Measurements from ENCODE around the gene MRPS18B.
A peak's percentile ranks its signal among the peaks of the same experiment; 100 is the strongest.

MRPS18B gene

GRCh38 chr6:30672445-30673253 is 55.0 kb downstream of the MRPS18B start, which contains the start of gene DHX16:
Gene DHX16 (minus strand): TSS chr6:30673006. CDS start chr6:30672841, 165 bp downstream.
- peak within 1 kb of the TSS; percentile 97 for H3K4me3 ChIP-seq (ENCODE audit: low read depth, low read length)
- ChIA-PET POLR2A (interaction anchor here (0.6 to 1.8 kb wide), 11 partner anchors 8 to 72 kb away, joined by 3 to 6 read pairs (median 4); partner anchors contain the start of genes IER3, MDC1, MRPS18B and PPP1R10), CTCF (interaction anchor here (0.6 to 17.5 kb wide), 29 partner anchors 9 to 398 kb away, joined by 3 to 504 read pairs (median 4); partner anchors contain the start of genes ATAT1, C6orf136, FLOT1 and MDC1)
- peak; percentile 90 for DNase-seq (ENCODE audit: low read depth, low spot score)
- peak; percentile 61 for TF ChIP-seq CTCF (IDR thresholded peaks at IDR 0.05; ENCODE audit: insufficient read depth, low read length, missing control alignments)

All from AG04449 (cell line).